HEK293 (cell line): ENCODE data around the gene ARHGAP10.

Experiments
- CTCF ChIA-PET: fragments of 350-600 bp; formaldehyde crosslinking; extraction: SDS; loops from one replicate; lab custom pipeline; 2021; ENCODE audit warnings: antibody characterized with exemption; lab: Yijun Ruan, JAX
- POLR2A ChIA-PET: fragments of 300-600 bp; formaldehyde crosslinking; extraction: SDS; loops from one replicate; lab custom pipeline; 2020; ENCODE audit warnings: antibody characterized with exemption, inconsistent platforms; lab: Yijun Ruan, JAX
- H3K27ac ChIP-seq: fragments of 200-500 bp; sonication (Bioruptor generic); 2 replicates; pipeline ENCODE4 v1.5.1; 2014; ENCODE audit warnings: low read depth, low read length, control low read depth, inconsistent platforms; ENCODE audit errors: extremely low read depth
- H3K36me3 ChIP-seq, 2 experiments: fragments of 200-500 bp in 1 of 2; sonication (Bioruptor generic) in 1 of 2; 1 replicate in 1 of 2; 2 replicates in 1 of 2; pipeline ENCODE4 v1.5.1; 2014 to 2017; ENCODE audit warnings: inconsistent platforms in 2 of 2, low read length in 2 of 2; ENCODE audit not compliant: control insufficient read depth in 2 of 2, insufficient read depth in 1 of 2
- H3K4me1 ChIP-seq: fragments of 200-500 bp; sonication (Bioruptor generic); 2 replicates; pipeline ENCODE4 v1.5.1; 2014; ENCODE audit warnings: mild to moderate bottlenecking, low read length, inconsistent platforms; ENCODE audit not compliant: control insufficient read depth, insufficient read depth
- H3K4me3 ChIP-seq: 2 replicates; pipeline ENCODE4 v1.5.1; 2011; ENCODE audit warnings: low read depth, mild to moderate bottlenecking, control low read depth, low read length, moderate library complexity
- H3K9me3 ChIP-seq: fragments of 200-500 bp; sonication (Bioruptor generic); 2 replicates; pipeline ENCODE4 v1.5.1; 2014; ENCODE audit warnings: low read depth, low read length, inconsistent platforms; ENCODE audit not compliant: control insufficient read depth, insufficient read depth
- AEBP2 ChIP-seq: fragments of 450-650 bp; formaldehyde crosslinking; IDR thresholded peaks from 2 replicates; pipeline ENCODE4 v1.5.1; 2016; ENCODE audit warnings: missing biosample characterization, missing genetic modification characterization, borderline replicate concordance
- PRDM10 ChIP-seq: fragments of 450-650 bp; formaldehyde crosslinking; IDR thresholded peaks from 2 replicates; pipeline ENCODE4 v1.5.1; 2016; ENCODE audit warnings: missing biosample characterization, missing genetic modification characterization
- WT1 ChIP-seq: fragments of 450-650 bp; formaldehyde crosslinking; IDR thresholded peaks from 2 replicates; pipeline ENCODE4 v1.5.1; 2016; ENCODE audit warnings: missing biosample characterization, missing genetic modification characterization
- ZBTB48 ChIP-seq: fragments of 450-650 bp; formaldehyde crosslinking; IDR thresholded peaks from 2 replicates; pipeline ENCODE4 v1.5.1; 2016; ENCODE audit warnings: missing biosample characterization, missing genetic modification characterization
- ZFP3 ChIP-seq: fragments of 450-650 bp; formaldehyde crosslinking; IDR thresholded peaks from 2 replicates; pipeline ENCODE4 v1.5.1; 2016; ENCODE audit warnings: low read depth, missing biosample characterization, missing genetic modification characterization
- ZFP41 ChIP-seq: fragments of 450-650 bp; formaldehyde crosslinking; IDR thresholded peaks from 2 replicates; pipeline ENCODE4 v1.5.1; 2016; ENCODE audit warnings: missing biosample characterization, missing genetic modification characterization, borderline replicate concordance
- ZNF133 ChIP-seq: fragments of 450-650 bp; formaldehyde crosslinking; IDR thresholded peaks from 2 replicates; pipeline ENCODE4 v1.5.1; 2016; ENCODE audit warnings: missing biosample characterization, missing genetic modification characterization
- ZNF140 ChIP-seq: fragments of 450-650 bp; formaldehyde crosslinking; IDR thresholded peaks from 2 replicates; pipeline ENCODE4 v1.5.1; 2016; ENCODE audit warnings: missing biosample characterization, missing genetic modification characterization
- ZNF16 ChIP-seq: fragments of 450-650 bp; formaldehyde crosslinking; IDR thresholded peaks from 2 replicates; pipeline ENCODE4 v1.5.1; 2016; ENCODE audit warnings: low read depth, missing biosample characterization, missing genetic modification characterization
- ZNF24 ChIP-seq: fragments of 450-650 bp; formaldehyde crosslinking; IDR thresholded peaks from 2 replicates; pipeline ENCODE4 v1.5.1; 2016; ENCODE audit warnings: missing biosample characterization, missing genetic modification characterization
- ZNF26 ChIP-seq: fragments of 450-650 bp; formaldehyde crosslinking; IDR thresholded peaks from 2 replicates; pipeline ENCODE4 v1.5.1; 2016; ENCODE audit warnings: missing biosample characterization, missing genetic modification characterization
- ZNF341 ChIP-seq: fragments of 450-650 bp; formaldehyde crosslinking; IDR thresholded peaks from 2 replicates; pipeline ENCODE4; 2016; ENCODE audit warnings: low read depth, missing biosample characterization, missing genetic modification characterization
- ZNF398 ChIP-seq: fragments of 450-650 bp; formaldehyde crosslinking; IDR thresholded peaks from 2 replicates; pipeline ENCODE4 v1.5.1; 2017; ENCODE audit warnings: missing biosample characterization, missing genetic modification characterization
- ZNF530 ChIP-seq: fragments of 450-650 bp; formaldehyde crosslinking; IDR thresholded peaks from 2 replicates; pipeline ENCODE4 v1.5.1; 2016; ENCODE audit warnings: low read depth, missing biosample characterization, missing genetic modification characterization
- ZNF777 ChIP-seq: fragments of 450-650 bp; formaldehyde crosslinking; IDR thresholded peaks from 2 replicates; pipeline ENCODE4 v1.5.1; 2017; ENCODE audit warnings: missing biosample characterization, missing genetic modification characterization, borderline replicate concordance

The ARHGAP10 gene

GRCh38 chr4:148109216-148109615 is 377.3 kb downstream of the ARHGAP10 start:
- CTCF ChIA-PET = no interaction called here
- H3K4me3 ChIP-seq = no peak overlapping the region

More at GRCh38 chr4:148109216-148109615, 377.3 kb downstream of the ARHGAP10 start:
- POLR2A ChIA-PET = no interaction called here
- no peaks in the 10 kb centered on the region for H3K9me3 ChIP-seq
- no peak overlapping the region for H3K27ac ChIP-seq
- no peak for TF ChIP-seq WT1 (tag by site-specific recombination)
- TF ChIP-seq ZNF140 (tag by site-specific recombination) = no peak
- TF ChIP-seq PRDM10 = no peak
- no peak for TF ChIP-seq ZFP41 (tag by site-specific recombination)
- TF ChIP-seq ZNF16 (tag by site-specific recombination) = no peak
- TF ChIP-seq AEBP2 (tag by site-specific recombination) = no peak
- TF ChIP-seq ZNF398 (tag by site-specific recombination) = no peak
- TF ChIP-seq ZNF24 (tag by site-specific recombination) = no peak
- no peak for TF ChIP-seq ZBTB48
- no peak for TF ChIP-seq ZFP3 (tag by site-specific recombination)
- no peak for TF ChIP-seq ZNF530 (tag by site-specific recombination)
- TF ChIP-seq ZNF26 (tag by site-specific recombination) = no peak
- TF ChIP-seq ZNF133 = no peak
- no peak for TF ChIP-seq ZNF341
- TF ChIP-seq ZNF777 = no peak
- no peaks in the 10 kb centered on the region for H3K4me1 ChIP-seq
- H3K36me3 ChIP-seq = peaks cover 0 to 28% of the 10 kb centered on the region in 2 experiments; a peak in 2 of 3 replicates
